Sigmoid colon (tissue), 7 donors: ENCODE measurements around the gene FCAMR. TPM values are rescaled to one million over a fixed set of nuclear protein-coding genes. Genes with fewer than 3 reads are reported as not detected.

ENCODE experiments used
- DNase-seq: peaks from one replicate; pipeline ENCODE4 v3.0.0-alpha.2; 2019
- H3K27ac ChIP-seq, 4 donors: fragments of 200-600 bp; sonication (generic); one replicate each; pipeline ENCODE4 v1.5.1; 2016 to 2019; ENCODE audit warnings: mild to moderate bottlenecking in 1 of 4
- H3K27me3 ChIP-seq, 3 donors: fragments of 200-600 bp; sonication (generic); one replicate each; pipeline ENCODE4 v1.5.1; 2019; ENCODE audit warnings: mild to moderate bottlenecking in 1 of 3
- H3K36me3 ChIP-seq, 4 donors: fragments of 200-600 bp; sonication (generic); one replicate each; pipeline ENCODE4 v1.5.1; 2016 to 2019
- H3K4me1 ChIP-seq, 4 donors: fragments of 200-600 bp; sonication (generic); one replicate each; pipeline ENCODE4 v1.5.1; 2017 to 2019
- H3K4me3 ChIP-seq, 4 donors: fragments of 200-600 bp; sonication (generic); one replicate each; pipeline ENCODE4 v1.5.1; 2017 to 2019; ENCODE audit warnings: mild to moderate bottlenecking in 2 of 4, moderate library complexity in 1 of 4
- H3K9me3 ChIP-seq, 4 donors: fragments of 200-600 bp in 3 of 4; sonication (generic) in 3 of 4; one replicate each; pipeline versions ENCODE4 v1.5.1 to v1.6.1; 2013 to 2019
- EP300 ChIP-seq, 4 donors: sonication (generic); formaldehyde crosslinking; IDR thresholded peaks; one replicate each; pipeline ENCODE4 v1.6.1; 2017; ENCODE audit warnings: antibody characterized with exemption in 4 of 4
- POLR2A ChIP-seq, 2 donors: fragments of 450-650 bp; IDR thresholded peaks; one replicate each; pipeline ENCODE4 v1.6.1; 2016; ENCODE audit warnings: antibody characterized with exemption in 2 of 2, mild to moderate bottlenecking in 2 of 2, moderate library complexity in 2 of 2
- POLR2AphosphoS5 ChIP-seq, 4 donors: sonication (generic); formaldehyde crosslinking; IDR thresholded peaks; one replicate each; pipeline ENCODE4 v1.6.1; 2017; ENCODE audit warnings: antibody characterized with exemption in 4 of 4
- WGBS, 2 donors: extraction: QIAGEN DNeasy Blood & Tissue Kit; methylation state at CpG; one replicate each; pipeline ENCODE4 v1.1.7; 2013; 5-methylcytosine and 5-hydroxymethylcytosine counted together
- intact Hi-C: fragments of 100-400 bp; cut with DNase I; formaldehyde crosslinking; loops from one replicate; pipeline ENCODE4 v1.15.1; 2023
- polyA plus RNA-seq, 3 donors: library from polyadenylated mRNA; stranded (reverse); fragments of 200-250 nt; gene quantifications; one replicate each; pipeline ENCODE4 v1.2.3, GENCODE V29; 2013
- total RNA-seq, 4 donors: library from RNA; depleted of rRNA; stranded (reverse); fragments of >200 nt; gene quantifications; one replicate each; pipeline ENCODE4 v1.1.0, GENCODE V29; 2016
- TF ChIP-seq, protein P1 (sequence below), 4 experiments: fragments of 450-650 bp in 3 of 4; fragments of 200-600 bp in 1 of 4; IDR thresholded peaks; one replicate each; pipeline ENCODE4 v1.5.1; 2016 to 2019; ENCODE audit warnings: antibody characterized with exemption in 4 of 4, mild to moderate bottlenecking in 3 of 4, moderate library complexity in 2 of 4
- donor health status: healthy with polysubstance abuse.
- donor health status: Bipolar disorder and iron deficiency.
- donor health status: healthy.

The FCAMR gene
- total and polyA plus RNA-seq, 7 donors, result 1.5 TPM; not detected in 6

- H3K27me3 ChIP-seq, result no peaks in the 10 kb centered on the region
- 93 to 95% methylated on average over 6 of the region's 6 CpGs for WGBS, 2 donors
- H3K9me3 ChIP-seq, result no peaks in the 10 kb centered on the region
- peaks cover 0 to 5% (median 1%) of the 10 kb centered on the region in 4 donors for H3K4me1 ChIP-seq
- no peak overlapping the region for H3K27ac ChIP-seq
- intact Hi-C loops, result no loop called here
- DNase-seq, result no peak
- TF ChIP-seq POLR2AphosphoS5 (IDR thresholded peaks at IDR 0.05) (no peak), POLR2A (IDR thresholded peaks at IDR 0.05) (no peak), EP300 (IDR thresholded peaks at IDR 0.05) (no peak)
- TF ChIP-seq, protein P1, sequence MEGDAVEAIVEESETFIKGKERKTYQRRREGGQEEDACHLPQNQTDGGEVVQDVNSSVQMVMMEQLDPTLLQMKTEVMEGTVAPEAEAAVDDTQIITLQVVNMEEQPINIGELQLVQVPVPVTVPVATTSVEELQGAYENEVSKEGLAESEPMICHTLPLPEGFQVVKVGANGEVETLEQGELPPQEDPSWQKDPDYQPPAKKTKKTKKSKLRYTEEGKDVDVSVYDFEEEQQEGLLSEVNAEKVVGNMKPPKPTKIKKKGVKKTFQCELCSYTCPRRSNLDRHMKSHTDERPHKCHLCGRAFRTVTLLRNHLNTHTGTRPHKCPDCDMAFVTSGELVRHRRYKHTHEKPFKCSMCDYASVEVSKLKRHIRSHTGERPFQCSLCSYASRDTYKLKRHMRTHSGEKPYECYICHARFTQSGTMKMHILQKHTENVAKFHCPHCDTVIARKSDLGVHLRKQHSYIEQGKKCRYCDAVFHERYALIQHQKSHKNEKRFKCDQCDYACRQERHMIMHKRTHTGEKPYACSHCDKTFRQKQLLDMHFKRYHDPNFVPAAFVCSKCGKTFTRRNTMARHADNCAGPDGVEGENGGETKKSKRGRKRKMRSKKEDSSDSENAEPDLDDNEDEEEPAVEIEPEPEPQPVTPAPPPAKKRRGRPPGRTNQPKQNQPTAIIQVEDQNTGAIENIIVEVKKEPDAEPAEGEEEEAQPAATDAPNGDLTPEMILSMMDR (IDR thresholded peaks at IDR 0.05), result no peak
- no peak overlapping the region for H3K4me3 ChIP-seq
- no peaks in the 10 kb centered on the region for H3K36me3 ChIP-seq
These were observed 9.4 kb downstream of the FCAMR start for GRCh38 chr1:206960676-206961386.

- H3K36me3 ChIP-seq, result no peaks in the 10 kb centered on the region
- H3K27ac ChIP-seq, result no peak overlapping the region
- TF ChIP-seq, protein P1 (IDR thresholded peaks at IDR 0.05), result no peak
- TF ChIP-seq EP300 (IDR thresholded peaks at IDR 0.05), result no peak
- no peak for TF ChIP-seq POLR2A (IDR thresholded peaks at IDR 0.05)
- TF ChIP-seq POLR2AphosphoS5 (IDR thresholded peaks at IDR 0.05), result no peak
- no peak overlapping the region for H3K4me3 ChIP-seq
- H3K27me3 ChIP-seq, result no peaks in the 10 kb centered on the region
- H3K4me1 ChIP-seq, result peaks cover 0 to 26% (median 5%) of the 10 kb centered on the region in 4 donors
- intact Hi-C loops, result no loop called here
- 63 to 83% methylated on average over 2 of the region's 2 CpGs for WGBS, 2 donors
- DNase-seq, result no peak
- H3K9me3 ChIP-seq, result no peaks in the 10 kb centered on the region
These were observed 12.1 kb downstream of the FCAMR start for GRCh38 chr1:206958144-206958543.

DNA sequence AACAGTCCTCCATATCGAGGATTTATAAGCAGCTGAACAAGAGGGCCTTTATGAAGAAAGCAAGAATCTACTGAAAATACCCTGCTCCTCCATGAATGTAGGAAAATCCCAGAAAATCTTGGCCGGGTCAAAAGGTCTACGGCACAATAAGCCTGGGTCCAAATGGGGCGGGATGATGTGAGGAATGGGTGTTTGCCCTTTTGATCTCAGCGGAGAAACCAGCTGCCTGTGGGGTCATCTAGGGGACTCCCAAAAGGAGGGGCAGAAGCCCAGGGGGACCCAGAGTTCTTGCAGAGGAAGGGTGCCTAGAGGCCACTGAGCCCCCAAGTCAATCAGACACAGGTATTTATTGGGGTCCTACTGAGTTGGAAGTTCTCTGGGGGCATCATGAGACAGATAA is 12.6 kb downstream of the FCAMR start:
- Histone ChIP-seq H3K4me1 (peaks cover 0 to 26% (median 5%) of the 10 kb centered on the region in 4 donors), H3K27me3 (no peaks in the 10 kb centered on the region), H3K9me3 (no peaks in the 10 kb centered on the region), H3K36me3 (no peaks in the 10 kb centered on the region), H3K4me3 (no peak overlapping the region), H3K27ac (no peak overlapping the region)
- WGBS, 2 donors, result 90 to 93% methylated on average over 5 of the region's 5 CpGs
- no peak for TF ChIP-seq EP300 (IDR thresholded peaks at IDR 0.05)
- no peak for TF ChIP-seq POLR2A (IDR thresholded peaks at IDR 0.05)
- TF ChIP-seq POLR2AphosphoS5 (IDR thresholded peaks at IDR 0.05), result no peak
- TF ChIP-seq, protein P1 (IDR thresholded peaks at IDR 0.05), result no peak
- intact Hi-C loops, result no loop called here
- DNase-seq, result no peak

DNA sequence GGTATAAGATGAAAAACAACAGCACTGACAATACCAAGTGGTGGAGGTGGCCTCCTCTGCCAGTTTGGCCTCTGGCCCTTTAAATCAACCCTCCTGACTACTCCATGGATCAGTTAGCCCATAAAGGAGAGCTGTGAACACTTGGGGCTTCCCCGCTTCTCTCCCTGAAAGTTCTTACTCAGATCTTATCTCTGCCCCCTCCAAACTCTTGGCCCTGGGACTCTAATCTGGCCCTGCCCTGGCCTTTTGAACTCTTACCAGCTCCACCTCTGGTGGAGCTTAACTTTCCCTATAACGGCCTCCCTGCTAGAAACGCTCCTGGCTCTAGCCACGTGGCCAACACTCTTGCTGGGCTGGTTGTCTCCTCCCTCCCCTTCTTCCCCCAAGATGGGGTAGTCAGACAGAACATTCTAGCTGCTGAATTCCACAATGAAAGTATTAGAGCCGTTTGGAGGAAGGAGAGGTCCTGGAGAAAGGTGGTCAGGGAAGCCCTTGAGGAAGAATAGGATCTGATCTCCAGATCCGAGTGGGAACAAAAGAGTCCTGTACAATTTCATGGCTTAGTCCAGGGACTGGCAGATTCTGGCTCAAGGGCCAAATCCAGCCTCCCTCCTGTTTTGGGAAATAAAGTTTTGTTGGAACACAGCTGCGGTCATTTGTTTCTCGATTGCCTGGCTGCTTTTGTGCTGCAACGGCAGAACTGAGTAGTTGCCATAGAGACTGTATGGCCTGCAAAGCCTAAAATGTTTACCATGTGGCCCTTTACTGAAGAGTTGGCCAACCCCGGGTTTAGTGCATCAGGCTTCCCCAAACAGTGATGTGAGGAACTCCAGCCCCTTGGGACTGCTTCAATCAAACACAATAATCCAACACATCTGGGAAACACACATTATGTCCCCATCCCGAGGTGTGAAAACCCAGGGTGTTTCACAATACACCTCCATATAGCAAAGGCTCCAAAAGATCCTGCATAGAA is 14.5 kb downstream of the FCAMR start:
- Histone ChIP-seq H3K27ac (peak overlapping the region in 1 of 4 donors; percentile 47), H3K4me1 (peaks cover 0 to 26% (median 5%) of the 10 kb centered on the region in 4 donors), H3K4me3 (no peak overlapping the region), H3K36me3 (no peaks in the 10 kb centered on the region), H3K27me3 (no peaks in the 10 kb centered on the region), H3K9me3 (no peaks in the 10 kb centered on the region)
- TF ChIP-seq POLR2A (IDR thresholded peaks at IDR 0.05) (no peak), EP300 (IDR thresholded peaks at IDR 0.05) (no peak), POLR2AphosphoS5 (IDR thresholded peaks at IDR 0.05) (no peak)
- TF ChIP-seq, protein P1 (IDR thresholded peaks at IDR 0.05), result no peak
- 14 to 49% methylated on average over 11 of the region's 11 CpGs for WGBS, 2 donors
- DNase-seq, result no peak
- intact Hi-C loops, result no loop called here
